ENCODE measurements around the gene PGBD4. TPM values are rescaled to one million over a fixed set of nuclear protein-coding genes. Genes with fewer than 3 reads are reported as not detected.

The PGBD4 gene
- total RNA-seq, 2 donors from 2014 or later, result 1.2 to 1.3 TPM

DNA sequence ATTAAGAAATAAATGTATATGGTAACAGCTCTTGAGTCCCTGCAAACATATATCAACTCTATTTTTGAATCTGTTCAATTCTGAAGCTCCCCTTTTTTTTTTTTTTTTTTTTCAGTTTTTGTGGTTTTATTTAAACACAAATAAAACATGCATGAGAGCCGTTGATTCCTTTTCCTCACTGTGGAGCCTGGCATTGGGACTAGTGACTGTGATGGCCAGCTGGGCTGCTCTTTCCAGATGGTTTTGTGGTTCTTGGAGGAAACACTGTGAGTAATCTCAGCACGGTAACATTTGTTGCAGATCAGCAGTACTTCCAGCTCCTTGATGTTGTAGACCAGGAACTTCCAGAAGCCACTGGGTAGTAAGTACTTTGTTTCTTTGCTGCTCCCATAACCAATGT lies 16.1 kb upstream of the PGBD4 start:
- Histone ChIP-seq H3K27me3 (replicated peaks; ENCODE audit: insufficient read depth) (no peaks in the 10 kb centered on the region), H3K27ac (no peak overlapping the region), H3K4me1 (replicated peaks) (peaks cover 5% of the 10 kb centered on the region), H3K9me3 (no peaks in the 10 kb centered on the region), H3K36me3 (no peaks in the 10 kb centered on the region), H3K4me3 (no peak overlapping the region)
- no peak for DNase-seq (ENCODE audit: low spot score)
- intact Hi-C loops (cut with DNase I), result no loop called here
- TF ChIP-seq, protein P1, sequence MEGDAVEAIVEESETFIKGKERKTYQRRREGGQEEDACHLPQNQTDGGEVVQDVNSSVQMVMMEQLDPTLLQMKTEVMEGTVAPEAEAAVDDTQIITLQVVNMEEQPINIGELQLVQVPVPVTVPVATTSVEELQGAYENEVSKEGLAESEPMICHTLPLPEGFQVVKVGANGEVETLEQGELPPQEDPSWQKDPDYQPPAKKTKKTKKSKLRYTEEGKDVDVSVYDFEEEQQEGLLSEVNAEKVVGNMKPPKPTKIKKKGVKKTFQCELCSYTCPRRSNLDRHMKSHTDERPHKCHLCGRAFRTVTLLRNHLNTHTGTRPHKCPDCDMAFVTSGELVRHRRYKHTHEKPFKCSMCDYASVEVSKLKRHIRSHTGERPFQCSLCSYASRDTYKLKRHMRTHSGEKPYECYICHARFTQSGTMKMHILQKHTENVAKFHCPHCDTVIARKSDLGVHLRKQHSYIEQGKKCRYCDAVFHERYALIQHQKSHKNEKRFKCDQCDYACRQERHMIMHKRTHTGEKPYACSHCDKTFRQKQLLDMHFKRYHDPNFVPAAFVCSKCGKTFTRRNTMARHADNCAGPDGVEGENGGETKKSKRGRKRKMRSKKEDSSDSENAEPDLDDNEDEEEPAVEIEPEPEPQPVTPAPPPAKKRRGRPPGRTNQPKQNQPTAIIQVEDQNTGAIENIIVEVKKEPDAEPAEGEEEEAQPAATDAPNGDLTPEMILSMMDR (IDR thresholded peaks at IDR 0.05), result no peak
- TF ChIP-seq POLR2AphosphoS5 (IDR thresholded peaks at IDR 0.05), result no peak
- no peak for TF ChIP-seq POLR2A (IDR thresholded peaks at IDR 0.05)
- WGBS, result 71% methylated on average over 2 of the region's 2 CpGs

DNA sequence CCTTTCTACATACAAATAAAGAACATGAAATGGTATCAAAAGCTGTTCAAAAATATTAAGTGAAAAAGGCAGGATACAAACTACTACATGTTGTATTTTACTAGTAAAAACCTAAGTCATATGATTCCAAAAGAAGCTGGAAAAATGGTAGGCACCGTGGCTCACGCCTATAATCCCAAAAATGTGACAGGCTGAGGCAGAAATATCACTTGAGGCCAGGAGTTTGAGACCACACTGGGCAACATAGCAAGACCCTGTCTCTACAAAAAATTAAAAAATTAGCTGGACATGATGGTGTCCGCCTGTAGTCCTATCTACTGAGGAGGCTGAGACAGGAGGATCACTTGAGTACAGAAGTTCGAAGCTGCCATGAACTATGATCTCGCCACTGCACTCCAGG lies 2.0 kb upstream of the PGBD4 start:
- no peak for DNase-seq (ENCODE audit: low spot score)
- Histone ChIP-seq H3K27me3 (replicated peaks; ENCODE audit: insufficient read depth) (no peaks in the 10 kb centered on the region), H3K27ac (no peak overlapping the region), H3K9me3 (no peaks in the 10 kb centered on the region), H3K4me1 (replicated peaks) (peaks cover 5% of the 10 kb centered on the region), H3K36me3 (no peaks in the 10 kb centered on the region), H3K4me3 (no peak overlapping the region)
- 95% methylated on average over 5 of the region's 5 CpGs for WGBS
- TF ChIP-seq POLR2AphosphoS5 (IDR thresholded peaks at IDR 0.05), result no peak
- TF ChIP-seq, protein P1 (IDR thresholded peaks at IDR 0.05), result no peak
- TF ChIP-seq POLR2A (IDR thresholded peaks at IDR 0.05), result no peak
- intact Hi-C loops (cut with DNase I), result no loop called here

DNA sequence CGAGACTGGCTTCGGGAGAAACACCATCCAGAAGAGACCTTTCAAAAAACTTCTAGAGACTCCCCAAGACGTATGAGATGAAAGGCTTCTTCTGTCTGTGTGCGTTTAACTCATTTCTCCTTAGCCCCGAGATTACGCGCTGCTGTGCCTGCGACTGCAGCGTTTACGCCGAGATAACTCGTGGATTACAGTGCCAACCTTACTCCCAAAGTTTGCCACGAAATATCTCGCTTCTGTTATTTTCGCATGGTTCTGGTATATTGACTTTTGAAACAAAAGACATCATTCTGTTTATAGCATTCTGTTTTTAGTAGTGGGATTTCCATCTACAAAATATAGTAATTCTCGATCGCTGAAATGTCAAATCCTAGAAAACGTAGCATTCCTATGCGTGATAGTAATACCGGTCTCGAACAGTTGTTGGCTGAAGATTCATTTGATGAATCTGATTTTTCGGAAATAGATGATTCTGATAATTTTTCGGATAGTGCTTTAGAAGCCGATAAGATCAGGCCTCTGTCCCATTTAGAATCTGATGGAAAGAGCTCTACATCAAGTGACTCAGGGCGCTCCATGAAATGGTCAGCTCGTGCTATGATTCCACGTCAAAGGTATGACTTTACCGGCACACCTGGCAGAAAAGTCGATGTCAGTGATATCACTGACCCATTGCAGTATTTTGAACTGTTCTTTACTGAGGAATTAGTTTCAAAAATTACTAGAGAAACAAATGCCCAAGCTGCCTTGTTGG lies 467 bp downstream of the PGBD4 start:
- TF ChIP-seq POLR2A (IDR thresholded peaks at IDR 0.05) (no peak), POLR2AphosphoS5 (IDR thresholded peaks at IDR 0.05) (no peak)
- TF ChIP-seq, protein P1 (IDR thresholded peaks at IDR 0.05), result no peak
- DNase-seq (ENCODE audit: low spot score), result no peak
- intact Hi-C loops (cut with DNase I), result loop anchor here (1.0 kb wide), 1 partner anchor 122 kb away; no protein-coding TSS in a partner anchor

DNA sequence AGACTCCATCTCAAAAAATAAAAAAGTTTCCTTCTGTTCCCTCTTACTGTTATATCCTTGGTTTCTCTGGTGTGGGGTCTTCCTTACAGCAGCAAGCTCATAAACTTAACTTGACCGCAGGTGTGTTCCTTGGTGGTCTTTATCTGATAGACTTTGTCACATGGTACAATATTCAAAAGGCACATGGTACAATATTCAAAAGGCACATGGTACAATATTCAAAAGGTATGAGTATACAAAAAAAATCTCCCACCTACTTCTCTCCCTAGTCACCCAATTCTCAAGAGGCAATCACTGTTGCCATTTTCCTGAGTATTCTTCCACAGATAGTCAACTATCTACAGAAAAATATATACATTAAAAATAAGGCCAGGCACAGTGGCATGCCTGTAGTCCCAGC lies 4.5 kb downstream of the PGBD4 start:
- TF ChIP-seq POLR2AphosphoS5 (IDR thresholded peaks at IDR 0.05) (no peak), POLR2A (IDR thresholded peaks at IDR 0.05) (no peak)
- TF ChIP-seq, protein P1 (IDR thresholded peaks at IDR 0.05), result no peak
- Histone ChIP-seq H3K36me3 (no peaks in the 10 kb centered on the region), H3K27me3 (replicated peaks; ENCODE audit: insufficient read depth) (no peaks in the 10 kb centered on the region), H3K9me3 (no peaks in the 10 kb centered on the region), H3K4me1 (replicated peaks) (no peaks in the 10 kb centered on the region), H3K4me3 (no peak overlapping the region), H3K27ac (no peak overlapping the region)
- intact Hi-C loops (cut with DNase I), result no loop called here
- WGBS, result 91% methylated on average over 1 of the region's 1 CpG
- DNase-seq (ENCODE audit: low spot score), result no peak

More for the DNA sequence above, 467 bp downstream of the PGBD4 start:
- Histone ChIP-seq H3K27me3 (replicated peaks; ENCODE audit: insufficient read depth) (no peaks in the 10 kb centered on the region), H3K36me3 (no peaks in the 10 kb centered on the region), H3K9me3 (no peaks in the 10 kb centered on the region), H3K4me3 (peak overlapping the region; percentile 75 to 80), H3K27ac (peak overlapping the region; percentile 72 to 81), H3K4me1 (replicated peaks) (peaks cover 5% of the 10 kb centered on the region)
- 21% methylated on average over 29 of the region's 29 CpGs for WGBS

DNA sequence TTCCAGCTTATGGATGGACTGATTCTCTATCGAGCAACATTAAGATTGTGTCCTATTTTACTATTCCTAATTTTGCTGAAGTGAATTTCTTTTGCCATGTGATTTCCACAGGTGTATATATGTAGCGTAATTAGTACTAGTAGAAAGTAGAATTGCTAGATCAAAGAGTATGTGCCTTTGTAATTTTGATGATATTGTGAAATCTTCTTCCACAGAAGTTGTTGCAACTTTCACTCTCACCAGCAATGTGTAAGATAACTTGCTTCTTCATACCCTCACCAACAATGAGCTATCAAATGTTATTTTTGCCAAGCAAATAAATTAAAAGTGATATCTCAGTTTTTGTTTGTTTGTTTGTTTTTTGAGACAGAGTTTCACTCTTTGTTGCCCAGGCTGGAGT lies 5.4 kb downstream of the PGBD4 start:
- no peaks in the 10 kb centered on the region for H3K9me3 ChIP-seq
- WGBS, result 90% methylated on average over 2 of the region's 2 CpGs
- no peaks in the 10 kb centered on the region for H3K4me1 ChIP-seq (replicated peaks)
- no peaks in the 10 kb centered on the region for H3K36me3 ChIP-seq
- intact Hi-C loops (cut with DNase I), result no loop called here
- no peaks in the 10 kb centered on the region for H3K27me3 ChIP-seq (replicated peaks; ENCODE audit: insufficient read depth)
- TF ChIP-seq POLR2A (IDR thresholded peaks at IDR 0.05), result no peak
- no peak for TF ChIP-seq POLR2AphosphoS5 (IDR thresholded peaks at IDR 0.05)
- TF ChIP-seq, protein P1 (IDR thresholded peaks at IDR 0.05), result no peak
- DNase-seq (ENCODE audit: low spot score), result no peak
- no peak overlapping the region for H3K27ac ChIP-seq
- no peak overlapping the region for H3K4me3 ChIP-seq

Measured in prostate gland (tissue), 2 donors.